Fibroblast of skin of right quadriceps (primary cell): Measurements from ENCODE around the gene MFN2.
"Not testable (repeated sequence)": the region's sequence is repeated elsewhere in the genome, so short reads cannot be mapped to it uniquely, and the experiment has no call there.

Experiments used
- DNase-seq: peaks from one replicate; pipeline ENCODE4 v3.0.0-alpha.2; 2013

The MFN2 gene

DNA sequence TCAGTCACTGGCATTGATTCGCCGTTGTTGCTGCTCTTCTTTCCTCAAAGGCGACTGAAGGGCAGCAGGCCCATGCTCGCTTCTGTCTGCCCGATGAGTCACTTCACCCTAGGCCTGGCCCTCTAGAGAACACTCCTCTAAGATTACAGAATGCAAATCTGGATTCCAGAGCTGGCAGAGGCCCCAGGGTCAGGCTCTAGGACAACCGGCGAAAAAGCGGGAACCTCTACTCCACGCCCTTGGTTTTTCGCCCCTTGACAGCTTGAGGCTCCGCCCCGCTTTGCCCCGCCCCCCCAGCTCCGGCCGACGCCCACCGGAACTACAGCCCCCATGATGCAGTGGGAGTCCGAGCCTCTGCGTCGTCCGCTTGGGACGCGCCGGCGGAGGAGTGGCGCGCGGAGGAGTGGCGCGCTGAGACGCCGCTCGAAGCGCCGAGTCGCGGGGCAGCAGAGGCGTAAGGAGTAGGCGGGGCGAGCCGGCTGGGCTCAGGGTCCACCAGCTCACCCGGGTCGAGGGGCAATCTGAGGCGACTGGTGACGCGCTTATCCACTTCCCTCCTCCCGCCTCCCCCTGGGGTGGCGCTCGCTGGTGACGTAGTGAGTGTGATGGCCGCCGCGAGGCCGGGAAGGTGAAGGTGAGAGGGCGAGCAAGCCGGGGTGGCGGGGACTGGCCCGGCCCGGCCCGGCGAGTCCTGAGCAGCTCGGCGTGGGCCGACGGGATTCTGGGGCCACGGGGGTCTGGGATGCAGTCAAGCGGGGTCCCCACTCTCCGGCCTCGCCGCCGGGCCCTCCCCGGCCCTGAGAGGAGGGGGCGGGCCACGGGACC is at the start of gene MFN2:
TSS of gene MFN2 (plus strand) at position 594 of the 825 bp plus-strand sequence. CDS start 8,725 bp downstream, outside the sequence.
- peak; percentile 97 for DNase-seq

DNA sequence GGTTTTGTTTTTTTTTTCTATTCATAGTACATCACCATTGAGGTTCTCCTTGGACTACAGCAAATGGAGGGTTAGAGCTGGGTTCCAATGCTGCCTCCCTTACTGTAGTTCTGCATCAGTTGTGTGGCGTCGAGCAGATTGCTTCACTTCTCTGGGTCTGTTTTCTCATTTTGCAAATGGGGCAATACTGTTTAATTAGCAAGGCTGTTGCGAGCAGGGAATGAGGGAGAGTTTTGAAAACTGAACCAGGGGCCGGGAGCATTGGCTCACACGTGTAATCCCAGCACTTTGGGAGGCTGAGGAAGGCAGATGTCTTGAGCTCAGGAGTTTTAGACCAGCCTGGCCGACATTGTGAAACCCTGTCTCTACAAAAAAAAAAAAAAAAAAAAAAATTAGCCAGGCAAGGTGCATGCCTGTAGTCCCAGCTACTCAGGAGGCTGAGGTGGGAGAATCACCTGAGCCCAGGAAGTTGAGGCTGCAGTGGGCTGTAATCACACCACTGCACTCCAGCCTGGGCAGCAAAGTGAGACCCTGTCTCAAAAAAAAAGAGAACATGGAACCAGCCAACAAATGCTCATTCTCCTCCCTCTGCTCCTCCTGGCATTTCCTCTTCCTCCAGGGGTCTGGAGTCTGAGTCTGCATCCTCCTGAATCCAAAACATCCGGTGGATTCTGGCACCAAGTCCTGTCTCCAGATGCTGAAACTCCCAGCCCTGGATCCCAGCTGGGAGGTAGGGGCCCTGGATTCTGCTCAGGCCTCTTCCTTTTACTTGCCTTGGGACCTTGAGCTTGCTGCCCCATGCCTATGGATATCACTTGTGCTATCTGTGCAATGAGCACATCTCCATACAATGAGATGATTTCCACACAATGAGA is 49.4 kb upstream of the MFN2 start:
- peak; percentile 74 for DNase-seq

DNA sequence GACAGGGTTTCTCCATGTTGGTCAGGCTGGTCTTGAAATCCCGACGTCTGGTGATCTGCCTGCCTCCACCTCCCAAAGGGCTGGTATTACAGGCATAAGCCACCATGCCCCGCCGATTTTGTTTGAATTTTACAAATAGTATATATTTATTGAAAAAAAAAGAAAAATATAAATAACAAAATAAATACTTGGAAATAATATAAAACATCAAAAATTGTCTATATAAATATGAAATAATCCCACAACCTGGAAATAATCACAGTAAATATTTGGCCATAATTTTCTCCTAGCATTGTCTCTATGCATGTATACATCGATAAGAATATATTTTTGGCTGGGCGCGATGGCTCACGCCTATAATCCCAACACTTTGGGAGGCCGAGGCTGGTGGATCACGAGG is 48.4 kb upstream of the MFN2 start:
- DNase-seq, result no peak

DNA sequence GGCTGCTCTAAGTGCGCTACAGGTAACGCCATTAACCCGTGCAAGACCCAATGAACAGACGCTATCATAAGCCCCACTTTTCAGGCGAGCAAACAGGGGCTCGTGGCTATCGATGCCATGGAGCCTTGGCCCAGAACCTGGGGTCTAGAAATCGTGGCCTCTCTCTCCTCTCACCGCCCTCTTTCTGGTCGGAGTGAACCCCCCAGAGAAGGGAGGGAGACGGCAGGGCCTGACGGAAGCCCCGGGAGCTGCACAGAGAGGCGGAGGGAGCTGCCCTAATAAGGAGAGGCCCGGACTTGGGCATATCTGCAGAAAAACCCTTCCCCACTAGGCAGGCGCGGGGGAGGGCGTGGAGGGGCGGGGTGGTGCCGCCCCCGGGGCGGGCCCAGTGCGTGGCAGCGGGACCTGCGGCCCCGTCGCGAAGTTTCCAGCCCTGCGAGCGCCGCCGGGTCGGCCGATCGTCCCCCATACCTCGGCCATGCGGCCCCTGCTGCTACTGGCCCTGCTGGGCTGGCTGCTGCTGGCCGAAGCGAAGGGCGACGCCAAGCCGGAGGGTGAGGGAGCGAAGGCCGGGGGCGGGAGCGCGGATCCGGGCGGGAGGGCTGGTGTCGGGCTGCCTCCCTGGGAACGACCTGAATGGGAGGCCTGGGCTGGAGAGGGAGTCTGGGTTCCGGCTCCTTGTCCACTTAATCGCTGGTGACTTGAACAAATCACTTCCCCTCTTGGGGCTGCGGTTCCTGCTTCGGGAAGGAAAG is 45.8 kb upstream of the MFN2 start, which contains the start of gene PLOD1:
TSS of gene PLOD1 (plus strand) at position 416 of the 755 bp plus-strand sequence. CDS start at position 479, 63 bp downstream.
- DNase-seq, result peak; percentile 93

DNA sequence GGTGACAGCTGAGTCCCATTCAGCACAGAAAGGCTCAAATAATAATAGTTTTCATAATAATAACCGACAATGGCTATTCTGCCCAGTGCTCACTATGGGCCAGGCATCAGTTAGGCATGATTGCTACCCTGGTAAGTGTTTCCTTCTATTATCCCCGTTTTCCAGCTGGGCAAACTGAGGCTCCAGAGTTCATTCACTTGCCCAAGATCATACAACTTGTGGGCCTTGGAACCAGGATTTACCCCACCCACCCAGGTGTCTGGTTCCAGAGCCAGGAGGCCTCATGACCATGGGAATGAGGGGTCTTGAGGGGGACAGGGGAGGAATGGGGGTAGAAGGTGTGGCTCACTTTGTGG is 45.2 kb upstream of the MFN2 start:
- no peak for DNase-seq

DNA sequence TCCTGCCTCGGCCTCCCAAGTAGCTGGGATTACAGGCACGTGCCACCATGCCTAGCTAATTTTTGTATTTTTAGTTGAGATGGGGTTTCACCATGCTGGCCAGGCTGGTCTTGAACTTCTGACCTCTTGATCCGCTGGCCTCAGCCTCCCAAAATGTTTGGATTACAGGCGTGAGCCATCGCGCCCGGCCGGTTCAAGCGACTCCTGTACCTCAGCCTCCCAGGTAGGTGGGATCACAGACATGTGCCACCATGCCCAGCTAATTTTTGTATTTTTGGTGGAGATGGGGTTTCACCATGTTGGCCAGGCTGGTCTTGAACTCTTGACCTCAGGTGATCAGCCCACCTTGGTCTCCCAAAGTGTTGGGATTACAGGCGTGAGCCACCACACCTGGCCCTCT is 44.5 kb upstream of the MFN2 start:
- not testable (repeated sequence) for DNase-seq

DNA sequence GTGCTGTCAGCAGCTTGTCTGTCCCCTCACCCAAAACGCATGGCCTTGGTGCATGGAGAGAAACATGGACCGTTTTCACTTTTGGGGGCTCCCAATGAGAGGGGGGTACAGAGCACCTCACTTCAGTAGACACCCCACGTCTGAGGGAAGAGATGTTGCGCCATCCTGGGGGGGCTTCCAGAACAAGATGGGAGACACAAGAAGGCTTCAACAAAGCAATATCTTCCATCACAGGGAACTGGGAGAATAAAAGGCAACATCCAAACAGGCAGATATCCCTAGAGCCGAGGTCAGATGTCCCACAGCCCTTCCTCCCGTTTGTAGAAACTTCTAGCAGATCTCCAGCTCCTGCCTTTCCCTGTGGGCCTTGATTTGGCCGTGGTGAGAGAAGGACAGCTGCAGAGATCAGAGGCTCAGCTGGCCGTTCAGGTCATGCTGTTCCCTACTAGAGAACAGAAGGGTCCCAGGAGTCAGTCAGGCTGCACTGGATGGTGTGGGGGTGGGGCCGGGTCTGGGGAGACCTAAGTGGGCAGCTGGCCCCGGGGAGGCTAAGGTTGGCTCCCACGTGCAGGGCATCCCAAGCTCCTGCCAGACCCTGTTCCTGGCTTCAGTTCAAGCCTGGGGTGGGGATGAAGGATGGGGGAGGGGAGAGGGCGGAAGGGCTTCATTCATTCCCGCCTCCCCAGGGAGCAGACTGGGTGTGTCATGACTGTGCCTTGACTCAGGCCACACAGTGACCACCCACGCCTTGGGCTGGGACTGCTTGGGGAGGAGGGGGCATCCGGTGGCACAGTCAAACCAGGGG is 41.3 kb upstream of the MFN2 start:
- DNase-seq, result no peak

DNA sequence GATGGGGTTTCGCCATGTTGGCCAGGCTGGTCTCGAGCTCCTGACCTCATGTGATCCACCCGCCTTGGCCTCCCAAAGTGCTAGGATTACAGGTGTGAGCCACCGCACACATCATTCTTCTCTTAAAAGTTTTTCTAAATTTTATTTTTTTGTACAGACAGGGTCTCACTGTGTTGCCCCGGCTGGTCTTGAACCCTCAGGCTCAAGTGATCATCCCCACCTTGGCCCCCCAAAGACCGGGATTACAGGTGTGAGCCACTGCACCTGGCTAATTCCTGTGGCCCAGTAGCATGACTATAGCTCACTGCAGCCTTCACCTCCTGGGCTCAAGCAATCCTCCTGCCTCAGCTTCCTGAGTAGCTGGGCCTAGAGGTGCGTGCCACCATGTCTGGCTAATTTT is 40.5 kb upstream of the MFN2 start:
- not testable (repeated sequence) for DNase-seq

DNA sequence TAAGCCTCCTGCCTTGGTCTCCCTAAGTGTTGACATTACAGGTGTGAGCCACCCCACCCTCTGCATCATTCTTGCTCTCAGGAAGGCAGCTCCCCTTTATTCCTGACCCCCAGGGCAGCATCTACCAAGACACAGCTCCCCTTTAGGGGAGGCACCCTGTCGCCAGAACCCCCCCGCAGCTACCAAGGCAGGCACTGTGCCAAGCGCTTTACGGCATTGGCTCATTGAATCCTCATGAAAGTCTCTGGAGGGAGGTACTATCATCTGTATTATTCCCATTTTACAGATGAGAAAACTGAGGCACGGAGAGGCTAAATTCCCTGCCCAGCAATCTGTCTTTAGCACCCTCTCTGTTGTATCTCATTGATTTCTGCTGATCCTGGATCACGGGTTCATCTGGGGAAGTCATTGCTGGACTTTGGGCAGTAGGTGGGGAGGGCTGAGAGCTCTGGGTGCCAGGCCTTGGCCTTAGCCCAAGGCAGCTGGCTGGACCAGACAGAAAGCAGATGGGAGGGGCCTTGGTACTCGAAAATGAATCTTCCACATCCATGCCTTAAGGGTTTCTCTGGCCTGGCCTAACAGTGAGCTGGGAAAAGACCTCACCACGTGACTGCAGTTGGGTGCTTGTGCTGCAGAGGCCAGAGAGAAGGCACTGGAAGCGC is 39.9 kb upstream of the MFN2 start:
- DNase-seq, result no peak

DNA sequence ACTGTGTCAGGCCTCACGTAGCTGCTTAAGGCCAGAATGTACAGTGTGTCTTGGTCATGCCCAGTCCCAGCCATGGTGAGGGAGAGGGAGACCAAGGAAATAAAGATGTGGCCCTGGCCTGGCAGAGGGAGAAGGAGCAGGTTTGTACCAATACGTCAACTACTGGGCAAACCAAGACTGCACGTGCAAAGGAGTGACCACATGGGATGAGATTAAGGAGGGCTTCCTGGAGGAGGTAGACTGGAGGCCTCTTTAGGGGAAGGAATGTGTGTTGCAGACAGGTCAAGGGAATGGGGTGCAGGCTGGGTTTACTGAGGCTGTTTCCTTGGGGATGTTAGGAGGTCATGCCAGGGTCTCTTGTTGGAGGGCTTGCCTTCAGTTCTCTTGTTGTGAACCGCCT is 38.0 kb upstream of the MFN2 start:
- no peak for DNase-seq

DNA sequence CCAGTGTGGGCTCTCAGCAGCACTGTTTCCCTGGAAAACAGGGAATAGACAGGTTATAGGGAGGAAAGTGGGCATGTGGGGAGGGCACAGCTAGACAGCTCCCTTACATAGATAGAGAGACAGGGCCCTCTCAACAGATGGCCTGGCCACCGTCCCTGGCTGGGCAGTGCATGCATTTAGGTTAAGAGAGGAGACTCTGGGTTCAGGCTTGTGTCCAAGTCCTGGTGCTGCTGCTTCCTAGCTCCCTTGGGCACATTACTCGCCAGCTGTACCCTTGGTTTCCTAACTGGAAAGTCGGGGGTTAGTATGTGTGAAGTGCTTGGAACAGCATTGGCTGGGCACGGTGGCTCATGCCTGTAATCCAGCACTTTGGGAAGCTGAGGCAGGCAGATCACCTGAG is 36.6 kb upstream of the MFN2 start:
- no peak for DNase-seq

DNA sequence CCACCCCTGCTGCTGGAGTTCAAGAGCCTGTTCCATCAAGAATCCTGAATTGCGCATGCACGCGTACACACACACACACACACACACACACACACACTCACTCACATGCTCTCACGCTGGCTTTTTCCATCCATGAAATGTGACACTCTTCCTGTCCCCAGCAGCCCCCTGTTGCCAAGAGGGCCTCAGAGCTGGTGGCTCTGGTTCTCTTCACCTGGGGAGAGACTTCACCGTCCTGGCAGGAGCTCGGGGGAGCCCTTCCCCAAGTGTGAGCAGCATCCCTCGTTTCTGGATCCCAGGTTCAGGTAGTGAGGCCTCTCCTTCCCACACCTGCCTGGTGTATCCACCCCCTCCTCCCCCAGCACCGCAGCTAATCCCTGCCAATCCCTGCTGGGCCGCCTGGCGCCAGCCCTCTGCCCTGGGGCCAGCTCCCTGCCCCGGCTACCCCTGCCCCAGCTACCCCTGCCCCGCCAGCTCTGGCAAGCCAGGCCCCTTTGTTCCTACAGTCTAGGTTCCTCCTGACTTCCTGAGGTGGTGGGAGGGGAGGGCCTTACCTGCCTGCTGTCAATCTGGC is 35.8 kb upstream of the MFN2 start:
- peak; percentile 42 for DNase-seq

DNA sequence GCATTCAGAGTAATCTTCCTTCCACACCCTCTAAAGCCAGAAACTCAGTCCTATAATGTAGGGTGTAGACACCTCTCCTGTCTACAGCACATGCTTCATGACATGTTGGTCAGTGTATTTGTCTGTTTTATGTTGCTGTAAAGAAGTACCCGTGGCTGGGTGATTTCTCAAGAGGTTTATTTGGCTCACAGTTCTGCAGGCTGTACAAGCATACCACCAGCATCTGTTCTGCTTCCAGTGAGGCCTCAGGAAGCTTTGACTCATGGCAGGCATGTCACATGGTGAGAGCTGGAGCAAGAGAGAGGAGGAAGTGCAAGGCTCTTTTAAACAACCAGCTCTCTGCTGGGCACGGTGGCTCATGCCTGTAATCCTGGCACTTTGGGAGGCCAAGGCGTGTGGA is 33.6 kb upstream of the MFN2 start:
- no peak for DNase-seq

DNA sequence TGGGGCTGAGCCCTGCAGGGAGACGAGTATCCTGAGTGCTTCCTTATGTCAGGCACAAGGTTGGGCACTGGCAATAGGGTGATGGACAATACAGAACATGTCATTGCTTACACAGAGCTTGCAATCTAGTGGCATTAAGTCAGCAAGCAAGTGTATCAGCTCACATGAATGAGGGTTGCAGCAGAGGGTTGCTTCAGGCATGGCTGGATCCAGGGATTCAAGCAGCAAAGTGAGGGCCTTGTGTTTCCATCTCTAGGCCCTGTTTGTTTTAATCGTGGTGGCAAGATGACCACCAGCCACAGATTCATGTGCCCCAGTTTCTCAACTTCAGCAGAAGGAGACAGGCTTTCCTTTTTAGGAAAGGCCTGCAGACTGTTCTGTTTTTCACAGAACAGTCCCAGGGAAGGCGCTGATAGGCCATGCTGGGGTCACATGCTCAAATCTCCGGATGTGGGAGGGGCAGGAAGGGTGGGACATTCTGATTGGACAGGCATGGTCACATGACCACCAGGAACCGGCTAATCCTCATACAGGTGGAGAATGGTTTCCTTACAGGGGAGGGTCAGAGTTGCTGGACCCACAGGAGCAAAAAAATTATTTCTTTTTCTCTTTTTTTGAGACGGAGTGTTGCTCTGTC is 31.3 kb upstream of the MFN2 start:
- no peak for DNase-seq

DNA sequence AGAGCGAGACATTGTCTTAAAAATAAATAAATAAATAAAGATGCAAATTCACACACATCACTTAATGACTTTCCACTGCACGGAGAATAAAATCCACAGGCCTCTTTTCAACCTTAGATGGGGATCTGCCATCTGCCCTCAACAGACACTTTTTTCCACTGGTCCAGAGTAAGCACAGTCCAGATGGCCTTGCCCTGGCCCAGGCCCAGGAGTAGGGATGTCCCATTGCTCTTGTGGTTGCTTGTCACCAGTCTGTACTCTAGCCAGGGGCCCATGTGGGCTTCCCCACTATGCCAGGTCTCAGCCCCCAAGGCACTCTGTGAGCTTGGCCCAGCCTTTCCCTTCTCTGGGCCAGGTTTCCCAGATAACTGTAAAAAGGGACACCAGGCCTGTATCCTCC is 28.3 kb upstream of the MFN2 start:
- no peak for DNase-seq

DNA sequence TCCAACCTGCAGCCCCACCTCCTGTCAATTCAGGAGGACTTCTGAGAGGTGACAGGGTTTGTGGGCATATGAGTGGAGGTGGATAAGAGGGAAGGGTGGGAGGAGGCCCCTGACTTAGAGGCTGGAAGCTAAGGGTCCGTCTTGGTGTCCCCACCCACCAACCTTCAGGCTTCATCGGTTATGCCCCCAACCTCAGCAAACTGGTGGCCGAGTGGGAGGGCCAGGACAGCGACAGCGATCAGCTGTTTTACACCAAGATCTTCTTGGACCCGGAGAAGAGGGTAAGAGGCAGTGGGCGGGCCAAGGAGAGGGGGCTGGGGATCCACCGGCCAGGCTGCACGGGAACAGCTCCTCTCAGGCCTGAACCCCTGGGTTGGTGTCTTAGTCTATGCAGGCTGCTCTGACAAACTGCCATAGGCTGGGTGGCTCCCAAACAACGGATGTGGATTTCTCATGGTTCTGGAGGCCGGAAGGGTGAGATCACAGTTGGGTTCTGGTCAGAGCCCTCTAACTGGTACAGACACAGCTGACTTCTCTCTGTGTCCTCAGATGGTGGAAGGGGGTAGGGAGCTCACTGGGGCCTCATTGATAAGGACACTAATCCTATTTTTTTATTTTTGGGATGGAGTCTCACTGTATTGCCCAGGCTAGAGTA is 27.7 kb upstream of the MFN2 start:
- DNase-seq, result no peak

DNA sequence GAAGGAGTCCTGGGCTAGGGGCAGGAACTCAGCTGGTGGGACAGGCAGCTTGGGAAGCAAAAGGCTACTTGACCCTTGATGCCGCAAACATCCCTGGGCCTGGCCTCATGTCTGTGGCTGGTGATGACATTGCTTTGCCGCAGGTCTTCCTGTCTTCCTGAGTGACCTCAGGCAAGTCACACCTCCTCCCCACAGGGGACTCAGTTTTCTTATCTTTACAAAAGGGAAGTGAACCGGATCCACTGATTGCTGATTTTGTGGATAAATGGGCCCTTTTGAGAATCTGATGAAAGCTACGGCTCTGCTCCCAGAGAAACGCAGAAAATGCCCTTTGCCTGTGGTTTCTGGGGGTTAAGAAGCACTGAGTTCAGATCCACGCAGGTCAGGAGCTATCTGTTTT is 25.0 kb upstream of the MFN2 start:
- DNase-seq, result no peak

DNA sequence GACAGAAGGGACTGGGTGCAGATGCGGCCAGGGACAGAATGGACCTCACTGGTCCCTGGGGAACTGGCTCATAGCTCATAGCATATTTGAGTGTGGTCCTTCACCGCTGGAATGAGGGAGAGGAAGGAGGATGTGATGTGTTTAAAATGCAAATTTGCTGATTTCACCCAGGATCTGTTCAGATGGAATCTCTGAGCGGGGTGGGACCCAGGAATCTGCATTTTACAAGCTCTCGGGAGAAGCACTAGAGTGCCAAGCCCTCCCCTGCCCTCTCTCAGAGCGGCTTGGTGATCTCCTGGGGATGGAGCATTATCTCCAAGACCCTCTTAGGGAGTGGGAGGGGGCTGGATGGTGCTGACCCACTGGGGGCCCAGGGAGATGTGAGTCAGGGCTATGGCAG is 22.8 kb upstream of the MFN2 start:
- no peak for DNase-seq

DNA sequence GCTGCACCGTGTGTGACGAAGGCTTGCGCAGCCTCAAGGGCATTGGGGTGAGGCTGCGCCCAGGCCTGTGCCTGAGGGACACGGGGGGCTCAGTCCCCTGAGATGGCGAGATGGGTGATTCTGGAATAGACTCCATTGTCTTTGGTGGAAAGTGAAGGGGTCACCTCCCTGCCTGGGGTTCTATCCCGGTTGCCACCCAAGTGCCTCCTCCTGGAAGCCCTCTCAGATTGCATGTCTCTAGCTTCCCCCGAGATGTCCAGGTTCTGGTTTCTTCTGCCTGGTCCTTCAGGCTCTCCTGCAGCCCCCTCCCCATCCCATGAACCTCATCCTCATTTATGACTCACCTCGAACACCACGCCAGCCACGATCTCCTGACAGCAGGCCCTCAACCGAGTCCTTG is 22.3 kb upstream of the MFN2 start:
- no peak for DNase-seq

DNA sequence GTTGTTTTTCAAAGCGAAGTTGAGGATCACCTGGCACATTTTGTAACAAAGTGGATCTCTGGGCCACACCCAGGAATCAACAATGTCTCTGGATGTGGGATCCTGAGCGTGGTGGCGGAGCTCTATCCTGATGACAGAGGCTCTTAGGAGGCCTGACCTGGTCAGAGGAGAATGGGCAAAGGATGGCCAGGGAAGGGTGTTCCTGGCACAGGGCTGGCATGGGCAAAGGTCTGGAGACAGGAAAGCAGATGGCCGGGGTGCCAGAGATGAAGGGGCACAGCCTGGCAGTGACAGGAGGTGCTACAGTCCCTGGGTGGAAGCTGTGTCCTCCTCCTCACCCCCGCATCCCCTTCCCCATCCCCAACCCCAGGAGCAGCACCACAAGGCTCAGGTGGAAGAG is 20.0 kb upstream of the MFN2 start:
- no peak for DNase-seq
